GM04503 (cell line): ENCODE results near the gene SLC30A5.
"Not testable (repeated sequence)": the region's sequence is repeated elsewhere in the genome, so short reads cannot be mapped to it uniquely, and the experiment has no call there.

ENCODE experiments used
- DNase-seq: peaks from one replicate; pipeline ENCODE4 v3.0.0-alpha.2; 2012; ENCODE audit warnings: low read depth

The SLC30A5 gene

GRCh38 chr5:69105996-69106906, 12.4 kb downstream of the SLC30A5 start:
- DNase-seq = no peak

- not testable (repeated sequence) for DNase-seq
Observed at GRCh38 chr5:69108367-69108766, 14.6 kb downstream of the SLC30A5 start.

GRCh38 chr5:69113851-69114250, 20.0 kb downstream of the SLC30A5 start:
- DNase-seq = no peak

GRCh38 chr5:69115526-69115925, 21.7 kb downstream of the SLC30A5 start:
- no peak for DNase-seq

- peak; percentile 44 for DNase-seq
Observed at GRCh38 chr5:69129413-69129812, 35.6 kb downstream of the SLC30A5 start.

- no peak for DNase-seq
Observed at GRCh38 chr5:69130241-69130640, 36.4 kb downstream of the SLC30A5 start.

GRCh38 chr5:69131304-69131703, 37.5 kb downstream of the SLC30A5 start:
- DNase-seq = no peak

GRCh38 chr5:69134126-69134525, 40.3 kb downstream of the SLC30A5 start:
- no peak for DNase-seq

- peak; percentile 33 for DNase-seq
Observed at GRCh38 chr5:69136293-69136692, 42.5 kb downstream of the SLC30A5 start.

- DNase-seq = not testable (repeated sequence)
Observed at GRCh38 chr5:69137208-69137607, 43.4 kb downstream of the SLC30A5 start.

- DNase-seq = no peak
Observed at GRCh38 chr5:69137807-69138206, 44.0 kb downstream of the SLC30A5 start.

- DNase-seq = no peak
Observed at GRCh38 chr5:69138766-69139165, 45.0 kb downstream of the SLC30A5 start.

GRCh38 chr5:69140239-69140638, 46.4 kb downstream of the SLC30A5 start:
- not testable (repeated sequence) for DNase-seq

GRCh38 chr5:69140827-69141226, 47.0 kb downstream of the SLC30A5 start:
- DNase-seq = no peak

- DNase-seq = not testable (repeated sequence)
Observed at GRCh38 chr5:69148576-69148975, 54.8 kb downstream of the SLC30A5 start.

GRCh38 chr5:69148981-69149675, 55.3 kb downstream of the SLC30A5 start:
- DNase-seq = no peak

GRCh38 chr5:69149676-69150010, 55.8 kb downstream of the SLC30A5 start:
- no peak for DNase-seq

GRCh38 chr5:69152731-69153130, 58.9 kb downstream of the SLC30A5 start:
- no peak for DNase-seq

- DNase-seq = no peak
Observed at GRCh38 chr5:69156456-69156855, 62.6 kb downstream of the SLC30A5 start.

- DNase-seq = no peak
Observed at GRCh38 chr5:69158039-69158438, 64.2 kb downstream of the SLC30A5 start.

- DNase-seq = no peak
Observed at GRCh38 chr5:69160651-69161050, 66.8 kb downstream of the SLC30A5 start.

GRCh38 chr5:69166686-69167492, 73.1 kb downstream of the SLC30A5 start, which contains the start of gene CCNB1:
CCNB1 (plus strand) TSS chr5:69167150; CDS start chr5:69167263, 113 bp downstream.
- DNase-seq = peak; percentile 73
